B cell (primary cell): Measurements from ENCODE around the gene FAM184A. TPM values are rescaled to one million over a fixed set of nuclear protein-coding genes. Genes with fewer than 3 reads are reported as not detected.

Experiments
- ATAC-seq: fragments of 200-7000 bp; cut with Tn5 transposase; one replicate; pipeline ENCODE4 v1.10.0; 2021; ENCODE audit warnings: low read depth, mild to moderate bottlenecking, moderate number of reproducible peaks, moderate library complexity
- CTCF ChIA-PET: fragments of 350-600 bp; sonication (Branson Sonifier 250); formaldehyde crosslinking; loops from one replicate; lab custom pipeline; 2021; ENCODE audit warnings: antibody characterized with exemption, inconsistent platforms; lab: Charles Lee
- POLR2A ChIA-PET: fragments of 350-600 bp; sonication (Branson Sonifier 250); formaldehyde crosslinking; loops from one replicate; lab custom pipeline; 2021; ENCODE audit warnings: antibody characterized with exemption; lab: Charles Lee
- DNase-seq: peaks from one replicate; pipeline ENCODE4 v3.0.0; 2013
- H2AFZ ChIP-seq: 2 replicates; pipeline ENCODE4 v1.6.1; 2012; ENCODE audit warnings: mild to moderate bottlenecking, low read depth, low read length; ENCODE audit not compliant: insufficient read depth, poor library complexity, severe bottlenecking
- H3K27ac ChIP-seq, 2 donors: 1 replicate in 1 of 2; 2 replicates in 1 of 2; pipeline ENCODE4 v1.5.1; 2012 to 2013; ENCODE audit warnings: low read length in 2 of 2, mild to moderate bottlenecking in 2 of 2, moderate library complexity in 1 of 2
- H3K27me3 ChIP-seq, 4 experiments: fragments of 200-600 bp in 1 of 4; sonication (generic) in 1 of 4; replicated peaks in 1 of 4; 1 replicate in 2 of 4; 2 replicates in 2 of 4; pipeline versions ENCODE4 v1.6.1 to v1.7.0; 2013 to 2016; ENCODE audit warnings: low read length in 3 of 4, mild to moderate bottlenecking in 2 of 4, mixed read lengths in 1 of 4, moderate library complexity in 1 of 4; ENCODE audit not compliant: insufficient read depth in 4 of 4, control insufficient read depth in 3 of 4; ENCODE audit errors: control extremely low read depth in 1 of 4
- H3K36me3 ChIP-seq, 2 experiments: replicated peaks in 1 of 2; 1 replicate in 1 of 2; 2 replicates in 1 of 2; pipeline versions ENCODE4 v1.6.1 to v1.7.1; 2013; ENCODE audit warnings: low read length in 1 of 2; ENCODE audit not compliant: insufficient read depth in 2 of 2, control insufficient read depth in 1 of 2; ENCODE audit errors: control extremely low read depth in 1 of 2, extremely low read depth in 1 of 2
- H3K4me1 ChIP-seq, 2 donors: fragments of 200-600 bp in 1 of 2; sonication (generic) in 1 of 2; 1 replicate in 1 of 2; 2 replicates in 1 of 2; pipeline versions ENCODE4 v1.5.1 to v1.6.1; 2013 to 2017; ENCODE audit warnings: low read length in 2 of 2; ENCODE audit not compliant: control insufficient read depth in 2 of 2, insufficient read depth in 2 of 2
- H3K4me2 ChIP-seq: replicated peaks from 2 replicates; pipeline ENCODE3; 2012; ENCODE audit warnings: mild to moderate bottlenecking, low read depth, low read length; ENCODE audit not compliant: poor library complexity, severe bottlenecking
- H3K4me3 ChIP-seq, 5 experiments: fragments of 200-600 bp in 1 of 5; sonication (generic) in 1 of 5; 1 replicate in 3 of 5; 2 replicates in 2 of 5; pipeline versions ENCODE4 v1.5.1 to v1.7.0; 2011 to 2016; ENCODE audit warnings: low read length in 4 of 5, mild to moderate bottlenecking in 4 of 5, low read depth in 2 of 5, control low read depth in 1 of 5, moderate library complexity in 1 of 5; ENCODE audit not compliant: insufficient read depth in 1 of 5; ENCODE audit errors: control extremely low read depth in 1 of 5, extremely low read depth in 1 of 5
- H3K79me2 ChIP-seq: fragments of 200-600 bp; sonication (generic); one replicate; pipeline ENCODE4 v1.6.0; 2016; ENCODE audit warnings: low read length; ENCODE audit not compliant: control insufficient read depth, insufficient read depth
- H3K9ac ChIP-seq: fragments of 200-600 bp; sonication (generic); 2 replicates; pipeline ENCODE4 v1.6.1; 2017; ENCODE audit warnings: mild to moderate bottlenecking, low read length, moderate library complexity
- H3K9me3 ChIP-seq, 3 donors: one replicate each; pipeline versions ENCODE4 v1.6.1 to v1.7.1; 2013; ENCODE audit warnings: low read length in 2 of 3; ENCODE audit not compliant: control insufficient read depth in 2 of 3, insufficient read depth in 1 of 3; ENCODE audit errors: control extremely low read depth in 1 of 3
- H4K20me1 ChIP-seq: 2 replicates; pipeline ENCODE4 v1.6.0; 2012; ENCODE audit warnings: mild to moderate bottlenecking, low read length; ENCODE audit not compliant: insufficient read depth, control insufficient read depth, poor library complexity, severe bottlenecking
- H3K27ac Mint-ChIP-seq: one replicate; pipeline ENCODE4 v1.8.0; 2021; ENCODE audit warnings: mixed read lengths
- H3K27me3 Mint-ChIP-seq: one replicate; pipeline ENCODE4 v1.8.0; 2021; ENCODE audit warnings: mixed read lengths
- H3K4me1 Mint-ChIP-seq: one replicate; pipeline ENCODE4 v1.8.0; 2021; ENCODE audit warnings: mixed read lengths
- H3K4me3 Mint-ChIP-seq: one replicate; pipeline ENCODE4 v1.8.0; 2021; ENCODE audit warnings: mixed read lengths
- H3K9me3 Mint-ChIP-seq: one replicate; pipeline ENCODE4 v1.8.0; 2022; ENCODE audit warnings: mixed read lengths; ENCODE audit not compliant: insufficient read depth
- EZH2 ChIP-seq: IDR thresholded peaks from 2 replicates; pipeline ENCODE4 v1.6.1; 2012; ENCODE audit warnings: borderline replicate concordance, low read depth, mild to moderate bottlenecking, moderate library complexity, low read length; ENCODE audit not compliant: insufficient read depth, poor library complexity, severe bottlenecking
- WGBS: methylation state at CpG from one replicate; pipeline ENCODE4 v1.1.5; 2013; ENCODE audit warnings: missing lambda C conversion rate; ENCODE audit not compliant: insufficient coverage; 5-methylcytosine and 5-hydroxymethylcytosine counted together
- intact Hi-C: fragments of 100-400 bp; cut with micrococcal nuclease; formaldehyde crosslinking; loops from one replicate; pipeline ENCODE4 v1.10.0; 2022
- polyA plus RNA-seq: library from polyadenylated mRNA; depleted of rRNA; stranded (reverse); fragments of >200 nt; gene quantifications from 2 replicates; pipeline ENCODE4 v1.2.3, GENCODE V29; 2012
- total RNA-seq, 2 donors: library from RNA; stranded (reverse); fragments of 120-200 nt in 1 of 2; gene quantifications; 1 replicate in 1 of 2; 2 replicates in 1 of 2; pipeline versions ENCODE4 v1.2.3 to v1.2.4, GENCODE V29; 2013 to 2022
- TF ChIP-seq, protein P1 (sequence below): fragments of 200-600 bp; IDR thresholded peaks from one replicate; pipeline ENCODE4 v1.8.0; 2022; ENCODE audit warnings: antibody characterized with exemption, mild to moderate bottlenecking

Gene FAM184A
- total and polyA plus RNA-seq, 2 donors (not counting 1 experiment from before 2014, with no cell fraction given): 0.07 to 0.54 TPM

DNA sequence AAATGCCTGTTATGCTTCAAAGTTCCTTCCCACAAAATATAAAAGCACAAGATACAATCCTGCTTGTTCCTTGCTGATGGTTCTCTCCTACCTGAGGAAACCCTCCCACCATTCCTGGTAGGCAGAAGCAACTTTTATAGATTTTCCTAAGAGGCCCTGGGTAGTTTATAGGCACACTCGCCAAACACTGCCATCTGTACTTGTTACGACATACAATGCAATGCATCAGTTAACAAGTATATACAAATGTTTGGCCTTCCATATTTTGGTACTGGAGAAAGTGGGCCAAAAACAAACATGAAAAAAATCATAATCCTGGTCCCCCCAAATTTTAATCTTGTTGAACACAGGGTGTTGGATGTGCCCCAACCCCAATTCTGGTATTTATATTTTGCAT, 160.1 kb downstream of the FAM184A start:
- Histone ChIP-seq H2AFZ (no peak overlapping the region), H3K4me1 (no peaks in the 10 kb centered on the region), H3K27me3 (no peaks in the 10 kb centered on the region), H3K27ac (no peak overlapping the region), H4K20me1 (no peaks in the 10 kb centered on the region), H3K79me2 (no peaks in the 10 kb centered on the region), H3K9ac (no peak overlapping the region), H3K4me2 (no peak overlapping the region), H3K9me3 (no peaks in the 10 kb centered on the region), H3K36me3 (peaks cover 8 to 77% of the 10 kb centered on the region in 2 experiments), H3K4me3 (no peak overlapping the region)
- Mint-ChIP-seq H3K27ac (no peak overlapping the region), H3K27me3 (no peaks in the 10 kb centered on the region), H3K9me3 (no peaks in the 10 kb centered on the region), H3K4me3 (no peak overlapping the region), H3K4me1 (no peaks in the 10 kb centered on the region)
- ATAC-seq: no peak
- TF ChIP-seq EZH2: no peak
- TF ChIP-seq, protein P1, sequence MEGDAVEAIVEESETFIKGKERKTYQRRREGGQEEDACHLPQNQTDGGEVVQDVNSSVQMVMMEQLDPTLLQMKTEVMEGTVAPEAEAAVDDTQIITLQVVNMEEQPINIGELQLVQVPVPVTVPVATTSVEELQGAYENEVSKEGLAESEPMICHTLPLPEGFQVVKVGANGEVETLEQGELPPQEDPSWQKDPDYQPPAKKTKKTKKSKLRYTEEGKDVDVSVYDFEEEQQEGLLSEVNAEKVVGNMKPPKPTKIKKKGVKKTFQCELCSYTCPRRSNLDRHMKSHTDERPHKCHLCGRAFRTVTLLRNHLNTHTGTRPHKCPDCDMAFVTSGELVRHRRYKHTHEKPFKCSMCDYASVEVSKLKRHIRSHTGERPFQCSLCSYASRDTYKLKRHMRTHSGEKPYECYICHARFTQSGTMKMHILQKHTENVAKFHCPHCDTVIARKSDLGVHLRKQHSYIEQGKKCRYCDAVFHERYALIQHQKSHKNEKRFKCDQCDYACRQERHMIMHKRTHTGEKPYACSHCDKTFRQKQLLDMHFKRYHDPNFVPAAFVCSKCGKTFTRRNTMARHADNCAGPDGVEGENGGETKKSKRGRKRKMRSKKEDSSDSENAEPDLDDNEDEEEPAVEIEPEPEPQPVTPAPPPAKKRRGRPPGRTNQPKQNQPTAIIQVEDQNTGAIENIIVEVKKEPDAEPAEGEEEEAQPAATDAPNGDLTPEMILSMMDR: no peak
- intact Hi-C loops: no loop called here
- WGBS: 80% methylated on average over 1 of the region's 2 CpGs
- ChIA-PET CTCF (no interaction called here), POLR2A (no interaction called here)
- DNase-seq: no peak

DNA sequence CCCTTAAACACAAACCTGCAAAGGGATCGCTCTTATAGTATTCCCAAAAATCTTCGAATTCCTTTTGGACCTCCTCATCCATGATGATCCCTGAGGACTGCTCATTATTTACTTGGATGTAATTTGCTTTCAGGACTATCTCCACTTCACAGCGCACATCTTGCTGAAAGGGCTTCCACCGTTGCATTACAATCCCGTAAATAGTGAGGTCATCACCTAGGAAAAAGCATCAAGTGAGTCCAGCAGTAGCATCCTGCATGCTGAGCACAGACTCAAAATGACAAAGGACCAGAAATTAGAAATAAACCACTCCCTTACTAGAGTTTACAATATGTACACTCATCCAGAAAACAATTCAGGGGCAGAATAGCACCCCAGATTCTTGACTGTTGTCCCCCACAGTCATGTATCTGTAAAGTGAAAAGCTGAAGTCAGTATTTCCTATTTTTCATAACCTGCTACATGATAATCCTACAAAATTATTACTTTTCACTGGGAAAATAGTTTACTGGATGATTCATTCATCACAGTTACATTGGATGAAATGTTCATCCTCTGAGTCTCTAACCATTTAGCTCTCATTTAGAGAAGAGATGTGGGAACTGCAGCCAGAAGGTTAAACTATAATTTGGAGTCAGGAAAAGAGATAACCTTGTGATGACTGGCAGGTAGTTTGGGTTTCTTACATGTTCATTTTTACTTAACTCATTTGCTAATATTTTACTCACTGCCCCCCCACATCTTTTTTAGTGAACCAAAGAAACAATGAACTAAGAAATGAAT, 160.7 kb downstream of the FAM184A start:
- 100% methylated on average over 3 of the region's 5 CpGs for WGBS
- H3K4me3 Mint-ChIP-seq: no peak overlapping the region

More for the DNA sequence above, 160.7 kb downstream of the FAM184A start:
- H3K27ac Mint-ChIP-seq: no peak overlapping the region
- TF ChIP-seq, protein P1: no peak
- no peak for TF ChIP-seq EZH2
- intact Hi-C loops: no loop called here
- Histone ChIP-seq H4K20me1 (no peaks in the 10 kb centered on the region), H3K27me3 (no peaks in the 10 kb centered on the region), H3K4me2 (no peak overlapping the region), H3K9me3 (no peaks in the 10 kb centered on the region), H3K79me2 (no peaks in the 10 kb centered on the region), H3K36me3 (peaks cover 8 to 75% of the 10 kb centered on the region in 2 experiments), H3K4me3 (no peak overlapping the region), H3K27ac (no peak overlapping the region), H2AFZ (no peak overlapping the region), H3K9ac (no peak overlapping the region), H3K4me1 (no peaks in the 10 kb centered on the region)
- CTCF ChIA-PET: no interaction called here
- H3K4me1 Mint-ChIP-seq: no peaks in the 10 kb centered on the region
- ATAC-seq: no peak
- no peaks in the 10 kb centered on the region for H3K9me3 Mint-ChIP-seq
- no peaks in the 10 kb centered on the region for H3K27me3 Mint-ChIP-seq
- POLR2A ChIA-PET: no interaction called here
- no peak for DNase-seq
